Esophagus muscularis mucosa (tissue), 3 donors: ENCODE results near the gene COL4A1.

Experiments
- CTCF ChIP-seq, 3 experiments: fragments of 200-600 bp in 2 of 3; fragments of 450-650 bp in 1 of 3; sonication (generic) in 2 of 3; IDR thresholded peaks; one replicate each; pipeline ENCODE4 v1.5.1; 2017 to 2019; ENCODE audit warnings: antibody characterized with exemption in 3 of 3, mild to moderate bottlenecking in 2 of 3, moderate library complexity in 1 of 3
- POLR2A ChIP-seq: fragments of 450-650 bp; IDR thresholded peaks from one replicate; pipeline ENCODE4 v1.6.1; 2017; ENCODE audit warnings: antibody characterized with exemption, moderate library complexity, mild to moderate bottlenecking, low read depth

- TF ChIP-seq POLR2A (no peak), CTCF (IDR thresholded peaks at IDR 0.05) (no peak)
Observed at GRCh38 chr13:110261166-110262081, 45.5 kb downstream of the COL4A1 start.
